OCI-LY7 (cell line): Measurements from ENCODE around the gene NOL6.

Source experiments
- CTCF ChIP-seq: fragments of 200-600 bp; sonication (generic); conservative IDR thresholded peaks from 2 replicates; pipeline ENCODE4 v1.5.1; 2014; ENCODE audit warnings: mild to moderate bottlenecking, antibody characterized with exemption, low read length, moderate library complexity, mixed read lengths
- EZH2phosphoT487 ChIP-seq: fragments of 200-600 bp; sonication (generic); IDR thresholded peaks from 2 replicates; pipeline ENCODE4 v1.6.1; 2018; ENCODE audit warnings: low read depth, borderline replicate concordance, mild to moderate bottlenecking, mixed run types, antibody characterized with exemption, low read length, moderate library complexity, mixed read lengths

- TF ChIP-seq CTCF (no peak), EZH2phosphoT487 (no peak)
Measured at GRCh38 chr9:33436445-33436844, 37.3 kb downstream of the NOL6 start.
